AG04450 (cell line): Measurements from ENCODE around the gene PRDM10. TPM values are rescaled to one million over a fixed set of nuclear protein-coding genes. Genes with fewer than 3 reads are reported as not detected.

Source experiments
- CTCF ChIA-PET: fragments of 300-600, 350-600 bp; formaldehyde crosslinking; extraction: SDS; loops from one replicate; lab custom pipeline; 2022; ENCODE audit warnings: antibody characterized with exemption, inconsistent platforms; lab: Charles Lee
- POLR2A ChIA-PET: fragments of 350-600 bp; formaldehyde crosslinking; extraction: SDS; loops from one replicate; lab custom pipeline; 2021; ENCODE audit warnings: antibody characterized with exemption, inconsistent platforms; lab: Yijun Ruan, JAX
- DNase-seq: peaks from one replicate; pipeline ENCODE4 v3.0.0-alpha.2; 2011; ENCODE audit warnings: low read depth, low spot score
- H3K27ac ChIP-seq: one replicate; pipeline ENCODE4 v1.5.1; 2012; ENCODE audit warnings: low read depth, low read length, control low read depth
- H3K27me3 ChIP-seq: one replicate; pipeline ENCODE4 v1.6.0; 2012; ENCODE audit warnings: low read length; ENCODE audit not compliant: control insufficient read depth, insufficient read depth
- H3K4me3 ChIP-seq: 2 replicates; pipeline ENCODE4 v1.5.1; 2011; ENCODE audit warnings: mild to moderate bottlenecking, low read depth, low read length, control low read depth
- H3K9me3 ChIP-seq: 2 replicates; pipeline ENCODE4 v1.5.1; 2012; ENCODE audit warnings: low read length; ENCODE audit not compliant: control insufficient read depth, insufficient read depth
- CTCF ChIP-seq: IDR thresholded peaks from 2 replicates; pipeline ENCODE4 v1.5.1; 2011; ENCODE audit warnings: low read depth, low read length, control low read depth, inconsistent platforms
- polyA plus RNA-seq: library from polyadenylated mRNA; depleted of rRNA; stranded (reverse); fragments of >200 nt; gene quantifications from 2 replicates; pipeline ENCODE4 v1.2.3, GENCODE V29; 2011

Gene PRDM10
- polyA plus RNA-seq, 1 experiment = 3.9 TPM

GRCh38 chr11:129933891-129934290 lies 68.7 kb downstream of the PRDM10 start:
- no peaks in the 10 kb centered on the region; the same call in 1 of the 2 replicates for H3K9me3 ChIP-seq
- no peak overlapping the region for H3K27ac ChIP-seq
- TF ChIP-seq CTCF = no peak
- H3K4me3 ChIP-seq = no peak overlapping the region
- POLR2A ChIA-PET = no interaction called here
- CTCF ChIA-PET = interaction anchor here (1.4 to 3.0 kb wide), 2 partner anchors 11 to 198 kb away, joined by 6 to 7 read pairs; no protein-coding TSS in a partner anchor
- DNase-seq = no peak
- no peaks in the 10 kb centered on the region for H3K27me3 ChIP-seq

DNA sequence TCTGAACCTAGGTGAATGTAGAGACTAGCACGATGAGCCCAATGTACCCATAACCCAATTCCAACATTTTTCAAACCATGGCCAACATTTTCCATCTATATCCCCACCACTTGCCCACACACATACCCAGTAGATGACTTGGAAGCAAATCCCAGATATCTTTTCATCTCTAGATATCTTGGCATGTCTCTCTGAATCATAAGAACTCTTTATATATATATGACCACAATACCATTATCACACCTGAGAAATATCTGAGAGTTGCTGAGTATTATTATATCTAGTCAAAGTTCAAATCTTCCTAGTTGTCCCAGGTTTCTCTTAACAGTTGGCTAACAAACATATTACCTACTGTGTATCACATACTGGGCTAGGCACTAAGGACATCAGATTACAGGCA lies 69.4 kb downstream of the PRDM10 start:
- POLR2A ChIA-PET = no interaction called here
- no peaks in the 10 kb centered on the region for H3K27me3 ChIP-seq

DNA sequence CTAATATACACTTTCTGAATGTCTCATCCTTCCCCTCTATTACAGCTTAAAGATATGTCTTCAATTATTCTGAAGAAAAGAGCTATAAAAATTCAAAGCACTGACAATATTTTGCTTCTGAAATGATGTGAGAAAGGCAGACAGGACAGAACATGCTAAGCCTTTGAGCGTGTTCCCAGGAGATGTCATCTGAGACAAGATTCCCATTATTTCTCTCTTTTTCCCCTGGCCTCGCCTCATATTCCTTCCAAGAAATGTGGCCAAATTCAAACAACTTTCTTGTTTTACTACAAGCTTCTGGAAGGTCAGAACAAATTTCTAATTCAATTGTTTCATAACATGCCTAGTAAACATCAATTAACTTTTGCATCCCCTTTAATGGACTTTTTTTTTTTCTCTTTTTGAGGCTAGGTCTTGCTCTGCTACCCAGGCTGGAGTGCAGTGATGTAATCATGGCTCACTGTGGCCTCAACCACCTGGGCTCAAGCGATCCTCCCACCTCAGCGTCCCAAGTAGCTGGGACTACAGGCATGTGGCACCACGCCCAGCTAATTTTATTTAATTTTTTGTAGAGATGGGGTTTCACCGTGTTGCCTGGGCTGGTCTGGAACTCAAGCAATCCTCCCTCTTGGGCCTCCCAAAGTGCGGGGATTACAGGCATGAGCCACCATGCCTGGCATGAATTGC lies 70.1 kb downstream of the PRDM10 start:
- ChIA-PET POLR2A (no interaction called here), CTCF (interaction anchor here (1.6 to 1.7 kb wide), 2 partner anchors 10 to 200 kb away, joined by 4 to 5 read pairs; no protein-coding TSS in a partner anchor)
- no peak for DNase-seq
- Histone ChIP-seq H3K9me3 (no peaks in the 10 kb centered on the region; the same call in 1 of the 2 replicates), H3K4me3 (no peak overlapping the region), H3K27me3 (no peaks in the 10 kb centered on the region), H3K27ac (no peak overlapping the region)
- TF ChIP-seq CTCF = no peak

More for the DNA sequence above, 69.4 kb downstream of the PRDM10 start:
- no peak for DNase-seq
- CTCF ChIA-PET = interaction anchor here (1.4 to 3.0 kb wide), 4 partner anchors 10 to 199 kb away, joined by 4 to 7 read pairs (median 6); no protein-coding TSS in a partner anchor
- TF ChIP-seq CTCF = no peak
- H3K27ac ChIP-seq = no peak overlapping the region
- no peak overlapping the region for H3K4me3 ChIP-seq
- no peaks in the 10 kb centered on the region; the same call in 1 of the 2 replicates for H3K9me3 ChIP-seq

- Histone ChIP-seq H3K4me3 (no peak overlapping the region), H3K27me3 (no peaks in the 10 kb centered on the region), H3K9me3 (no peaks in the 10 kb centered on the region; the same call in 1 of the 2 replicates), H3K27ac (no peak overlapping the region)
- ChIA-PET CTCF (interaction anchor here (16.5 kb wide), 1 partner anchor 203 kb away, joined by 395 read pairs; no protein-coding TSS in a partner anchor), POLR2A (no interaction called here)
- TF ChIP-seq CTCF = no peak
- no peak for DNase-seq
Measured at GRCh38 chr11:129930743-129931142, 71.9 kb downstream of the PRDM10 start.

GRCh38 chr11:129930296-129930695 lies 72.3 kb downstream of the PRDM10 start:
- Histone ChIP-seq H3K27ac (no peak overlapping the region), H3K27me3 (no peaks in the 10 kb centered on the region), H3K4me3 (no peak overlapping the region), H3K9me3 (no peaks in the 10 kb centered on the region; the same call in 1 of the 2 replicates)
- ChIA-PET POLR2A (interaction anchor here (1.1 kb wide), 1 partner anchor 72 kb away, joined by 3 read pairs; the partner anchor contains the start of gene PRDM10), CTCF (interaction anchor here (0.6 to 16.5 kb wide), 2 partner anchors 10 to 203 kb away, joined by 3 to 395 read pairs; no protein-coding TSS in a partner anchor)
- TF ChIP-seq CTCF = no peak
- DNase-seq = no peak
